Measurements from ENCODE around the gene CTDNEP1.

Gene CTDNEP1

DNA sequence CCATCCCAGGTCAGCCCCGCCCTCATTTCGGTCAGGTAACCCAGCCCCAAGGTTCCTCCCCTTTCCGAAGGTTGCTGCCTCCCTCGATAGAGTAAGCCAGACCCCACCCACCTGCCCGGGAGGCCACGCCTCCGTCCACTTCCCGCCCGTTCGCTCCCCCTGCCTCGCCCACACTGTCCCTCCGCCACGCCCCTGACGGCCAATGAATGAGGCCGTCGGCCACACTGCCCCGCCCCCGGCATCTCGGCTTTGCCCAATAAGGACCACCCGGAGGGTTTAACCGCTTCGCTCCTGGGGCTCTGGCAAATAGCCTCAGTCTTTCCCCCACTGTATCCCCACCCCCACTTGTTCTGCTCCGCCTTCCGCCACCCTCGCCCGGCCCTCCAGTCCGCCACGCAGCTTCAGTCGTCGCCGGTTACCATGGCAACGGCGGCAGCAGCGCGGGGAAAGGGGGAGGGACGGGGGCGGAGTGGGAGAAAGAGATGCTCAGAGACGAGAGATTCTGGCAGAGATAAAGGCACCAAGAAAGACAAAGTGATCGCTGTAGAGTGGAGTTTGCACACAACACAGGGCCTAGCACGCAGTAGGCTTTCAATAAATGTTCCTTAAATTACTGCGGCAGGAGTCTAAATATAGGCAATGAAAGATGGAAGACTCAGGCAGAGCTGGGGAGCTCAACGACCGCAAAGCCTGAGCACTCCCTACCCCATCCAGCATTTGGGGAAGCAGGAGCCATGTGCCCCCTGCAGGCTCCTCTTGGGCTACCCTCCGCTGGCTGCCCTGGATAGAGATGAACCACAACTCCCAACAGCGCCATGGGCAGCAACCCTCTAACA, 37.0 kb downstream of the CTDNEP1 start:
- peak; percentile 99 for DNase-seq

GRCh38 chr17:7213895-7214299, 37.6 kb downstream of the CTDNEP1 start:
- DNase-seq, result no peak

GRCh38 chr17:7211491-7212273, 39.9 kb downstream of the CTDNEP1 start:
- DNase-seq, result no peak

- DNase-seq, result no peak
Observed at GRCh38 chr17:7208754-7209460, 42.6 kb downstream of the CTDNEP1 start.

GRCh38 chr17:7208027-7208571, 43.4 kb downstream of the CTDNEP1 start:
- DNase-seq, result no peak

DNA sequence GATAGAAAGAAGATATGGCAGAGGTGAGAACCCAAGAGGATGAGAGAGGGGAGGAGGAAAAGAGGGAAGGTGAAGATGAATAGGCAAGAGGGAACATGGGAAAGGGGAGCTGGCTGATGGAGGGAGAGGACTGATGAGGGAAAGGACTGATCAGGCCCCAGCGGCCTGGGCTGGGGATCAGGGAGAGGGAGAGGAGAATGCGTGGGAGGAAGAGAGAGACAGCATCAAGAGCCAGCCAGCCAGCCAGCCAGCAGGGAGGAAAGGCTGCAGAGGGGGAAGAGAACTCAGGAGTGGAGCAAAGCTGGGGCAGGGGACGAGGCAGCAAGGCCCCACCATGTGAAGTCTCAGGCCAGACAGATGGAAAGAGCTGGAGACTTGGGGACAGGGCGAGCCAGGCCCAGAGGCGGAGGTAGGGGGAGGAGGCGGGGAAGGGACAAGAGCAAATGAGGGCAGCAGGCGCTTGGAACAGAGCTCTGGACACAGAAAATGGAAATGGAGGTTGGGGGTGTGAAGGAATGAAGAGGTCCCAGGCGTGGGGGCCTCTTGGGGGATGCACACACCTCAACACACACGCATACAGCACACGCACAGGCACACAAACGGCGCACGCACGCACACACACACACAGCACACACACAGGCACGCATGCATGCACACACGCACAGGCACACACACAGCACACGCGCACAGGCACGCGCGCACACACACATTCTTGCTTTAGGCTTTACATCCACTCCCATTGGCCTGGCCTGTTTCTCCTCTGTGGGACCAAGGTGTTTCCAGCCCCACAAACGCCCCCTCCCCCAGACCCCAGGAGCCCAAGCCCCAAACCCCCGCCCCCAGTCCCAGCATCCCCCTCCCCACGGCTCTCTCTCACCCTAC, 44.2 kb downstream of the CTDNEP1 start:
- no peak for DNase-seq

- no peak for DNase-seq
Observed at GRCh38 chr17:7205561-7205960, 46.0 kb downstream of the CTDNEP1 start.

DNA sequence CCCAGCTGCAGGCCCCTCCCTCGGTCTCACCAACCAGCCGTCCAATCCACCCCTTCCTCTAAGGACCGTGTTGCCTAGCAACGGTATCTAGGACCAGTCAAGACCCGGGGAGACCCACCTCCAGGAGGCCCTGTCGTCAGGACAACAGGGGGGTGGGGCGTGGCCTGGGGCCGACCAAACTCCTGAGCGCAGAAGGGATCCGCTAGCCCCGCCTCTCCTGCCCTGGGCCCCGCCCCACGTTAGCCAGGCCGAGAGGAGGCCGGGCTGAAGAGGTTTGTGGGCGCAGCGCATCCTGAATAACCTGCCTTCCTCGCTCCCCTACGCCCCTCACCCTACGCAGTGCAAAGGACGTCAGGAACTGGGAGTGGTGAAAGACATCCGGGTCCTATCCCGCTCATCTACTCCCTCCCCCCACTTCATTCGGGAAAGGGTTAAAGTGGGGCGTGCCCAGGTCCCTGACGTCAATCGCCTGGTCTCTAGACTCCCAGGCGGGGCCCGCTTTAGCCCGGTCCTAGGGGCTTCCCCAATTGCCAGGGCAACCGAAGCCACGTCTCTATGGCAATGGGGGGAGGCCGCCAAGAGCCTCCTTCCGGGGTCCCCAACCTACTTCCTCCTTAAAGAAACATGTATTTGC, 46.6 kb downstream of the CTDNEP1 start:
- peak; percentile 90 to 92 for DNase-seq

DNA sequence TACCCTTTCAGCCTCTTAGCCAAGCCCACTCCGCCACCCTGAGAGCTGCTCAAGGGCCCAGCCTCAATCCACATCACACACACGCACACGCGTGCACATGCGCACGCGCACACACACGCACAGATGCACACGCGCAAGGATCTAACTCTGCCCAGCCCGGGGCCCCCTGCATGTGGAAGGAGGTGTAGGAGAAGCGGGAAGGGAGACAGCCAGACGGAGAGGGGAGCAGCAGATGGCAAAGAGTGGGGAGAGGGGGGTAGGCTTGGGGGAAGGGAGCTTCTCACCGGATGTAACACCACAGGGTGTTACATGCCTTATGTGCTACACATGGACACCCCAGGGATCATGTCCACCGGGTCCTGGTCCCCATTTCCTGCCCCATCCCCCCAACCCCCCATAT, 47.2 kb downstream of the CTDNEP1 start:
- DNase-seq, result no peak

- DNase-seq, result no peak
Observed at GRCh38 chr17:7203391-7203790, 48.1 kb downstream of the CTDNEP1 start.

DNA sequence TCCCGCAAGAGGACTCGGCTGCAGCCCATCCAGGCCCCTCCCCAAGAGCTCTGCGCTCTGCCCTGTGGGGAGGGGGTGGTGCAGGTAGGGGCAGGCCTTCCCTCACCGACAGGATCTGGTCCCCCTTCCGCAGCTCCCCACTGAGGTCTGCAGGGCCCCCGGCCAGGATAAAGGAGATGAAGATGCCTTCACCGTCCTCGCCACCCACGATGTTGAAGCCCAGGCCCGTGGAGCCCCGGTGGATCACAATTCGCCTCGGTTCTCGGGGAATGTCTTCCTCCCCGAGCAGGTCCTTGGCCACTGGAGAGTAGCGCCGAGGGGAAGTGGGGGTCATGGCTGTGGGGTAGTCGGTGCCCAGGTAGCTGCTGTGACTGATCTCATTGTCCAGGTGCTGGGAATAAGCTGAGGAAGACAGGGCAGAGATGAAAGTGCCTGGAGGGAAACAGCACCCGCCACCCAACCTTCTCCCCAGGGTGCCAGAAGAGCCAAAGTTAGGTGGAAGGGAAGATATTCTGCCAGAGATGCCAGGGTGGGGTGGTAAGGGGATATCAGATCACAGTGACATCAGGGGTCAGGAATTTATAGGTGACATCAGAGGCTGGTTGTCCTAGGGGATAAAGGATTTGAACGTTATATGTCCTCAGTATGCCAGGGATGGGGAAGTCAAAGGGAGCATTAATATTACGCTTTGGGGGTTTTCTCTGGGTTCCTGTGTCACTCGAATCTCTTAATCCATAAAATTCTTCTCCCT, 54.7 kb downstream of the CTDNEP1 start:
- DNase-seq, result no peak

DNA sequence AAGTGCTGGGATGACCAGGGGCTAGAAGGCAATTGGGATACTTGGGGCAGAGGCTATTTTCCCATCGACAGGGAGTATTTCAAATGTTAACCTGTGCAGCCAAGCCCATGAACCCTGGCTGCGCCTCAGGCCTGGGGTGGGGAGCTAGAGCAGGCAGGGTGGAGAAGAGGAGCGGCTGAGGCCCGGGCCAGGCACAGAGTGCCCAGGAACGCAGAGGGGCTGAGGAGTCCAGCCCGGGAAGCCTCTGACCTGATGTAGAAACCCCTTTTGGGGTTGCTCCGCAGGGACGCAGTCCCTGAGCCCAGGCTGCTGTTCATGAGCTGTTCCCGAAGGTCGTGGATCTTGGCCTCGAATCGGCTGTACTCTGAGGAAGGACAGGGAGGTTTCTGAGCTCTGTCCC, 55.6 kb downstream of the CTDNEP1 start:
- no peak for DNase-seq
